ENCODE results near the gene MCU.
"Not testable (repeated sequence)": the region's sequence is repeated elsewhere in the genome, so short reads cannot be mapped to it uniquely, and the experiment has no call there.

The MCU gene

GRCh38 chr10:72673280-72673679 is 18.7 kb upstream of the MCU start:
- ATAC-seq = no peak
- no peaks in the 10 kb centered on the region for H3K9me3 Mint-ChIP-seq
- H3K4me1 Mint-ChIP-seq = peaks cover 11% of the 10 kb centered on the region
- H3K4me3 Mint-ChIP-seq = no peak overlapping the region
- H3K36me3 Mint-ChIP-seq = no peaks in the 10 kb centered on the region
- H3K27me3 Mint-ChIP-seq = no peaks in the 10 kb centered on the region
- H3K27ac Mint-ChIP-seq = no peak overlapping the region

- H3K4me3 Mint-ChIP-seq, H3K9me3 Mint-ChIP-seq, H3K36me3 Mint-ChIP-seq, ATAC-seq, H3K27me3 Mint-ChIP-seq, H3K27ac Mint-ChIP-seq: not testable (repeated sequence)
- peaks cover 11% of the 10 kb centered on the region for H3K4me1 Mint-ChIP-seq
Measured at GRCh38 chr10:72674174-72674573, 17.8 kb upstream of the MCU start.

GRCh38 chr10:72679838-72680241 is 12.1 kb upstream of the MCU start:
- H3K36me3 Mint-ChIP-seq = no peaks in the 10 kb centered on the region
- H3K27me3 Mint-ChIP-seq = no peaks in the 10 kb centered on the region
- no peak overlapping the region for H3K27ac Mint-ChIP-seq
- H3K9me3 Mint-ChIP-seq = no peaks in the 10 kb centered on the region
- ATAC-seq = no peak
- no peak overlapping the region for H3K4me3 Mint-ChIP-seq
- peaks cover 11% of the 10 kb centered on the region for H3K4me1 Mint-ChIP-seq

GRCh38 chr10:72682638-72683037 is 9.3 kb upstream of the MCU start:
- Mint-ChIP-seq H3K9me3 (no peaks in the 10 kb centered on the region), H3K27me3 (no peaks in the 10 kb centered on the region), H3K27ac (no peak overlapping the region), H3K36me3 (no peaks in the 10 kb centered on the region), H3K4me1 (peaks cover 13% of the 10 kb centered on the region), H3K4me3 (no peak overlapping the region)
- ATAC-seq = no peak

- Mint-ChIP-seq H3K4me3 (no peak overlapping the region), H3K4me1 (peaks cover 20% of the 10 kb centered on the region), H3K27ac (no peak overlapping the region), H3K36me3 (no peaks in the 10 kb centered on the region), H3K27me3 (no peaks in the 10 kb centered on the region), H3K9me3 (no peaks in the 10 kb centered on the region)
- ATAC-seq = no peak
Measured at GRCh38 chr10:72685264-72685921, 6.5 kb upstream of the MCU start.

GRCh38 chr10:72686430-72686829 is 5.5 kb upstream of the MCU start:
- not testable (repeated sequence) for H3K27me3 Mint-ChIP-seq, H3K4me3 Mint-ChIP-seq, H3K27ac Mint-ChIP-seq, ATAC-seq, H3K36me3 Mint-ChIP-seq, H3K9me3 Mint-ChIP-seq
- H3K4me1 Mint-ChIP-seq = peaks cover 20% of the 10 kb centered on the region

GRCh38 chr10:72687035-72687434 is 4.9 kb upstream of the MCU start:
- Mint-ChIP-seq H3K4me1 (peaks cover 20% of the 10 kb centered on the region), H3K9me3 (no peaks in the 10 kb centered on the region), H3K4me3 (no peak overlapping the region), H3K36me3 (no peaks in the 10 kb centered on the region), H3K27me3 (no peaks in the 10 kb centered on the region), H3K27ac (no peak overlapping the region)
- ATAC-seq = no peak

GRCh38 chr10:72688208-72688651 is 3.7 kb upstream of the MCU start:
- no peak overlapping the region for H3K4me3 Mint-ChIP-seq
- H3K4me1 Mint-ChIP-seq = peaks cover 27% of the 10 kb centered on the region
- ATAC-seq = no peak
- peak overlapping the region; percentile 5 for H3K27ac Mint-ChIP-seq
- no peaks in the 10 kb centered on the region for H3K27me3 Mint-ChIP-seq
- H3K36me3 Mint-ChIP-seq = no peaks in the 10 kb centered on the region
- no peaks in the 10 kb centered on the region for H3K9me3 Mint-ChIP-seq

- ATAC-seq = no peak
- H3K36me3 Mint-ChIP-seq = no peaks in the 10 kb centered on the region
- no peaks in the 10 kb centered on the region for H3K27me3 Mint-ChIP-seq
- H3K4me1 Mint-ChIP-seq = peaks cover 42% of the 10 kb centered on the region
- H3K27ac Mint-ChIP-seq = no peak overlapping the region
- no peak overlapping the region for H3K4me3 Mint-ChIP-seq
- H3K9me3 Mint-ChIP-seq = no peaks in the 10 kb centered on the region
Measured at GRCh38 chr10:72689660-72690059, 2.3 kb upstream of the MCU start.

- Mint-ChIP-seq H3K9me3 (no peaks in the 10 kb centered on the region), H3K36me3 (no peaks in the 10 kb centered on the region), H3K4me3 (no peak overlapping the region)
Measured at GRCh38 chr10:72690071-72690755, 1.7 kb upstream of the MCU start.

GRCh38 chr10:72691470-72691862 is 477 bp upstream of the MCU start:
- Mint-ChIP-seq H3K36me3 (no peaks in the 10 kb centered on the region), H3K4me3 (peak overlapping the region; percentile 85), H3K9me3 (no peaks in the 10 kb centered on the region), H3K4me1 (peaks cover 45% of the 10 kb centered on the region), H3K27ac (peak overlapping the region; percentile 64), H3K27me3 (no peaks in the 10 kb centered on the region)
- no peak for ATAC-seq

More at GRCh38 chr10:72690071-72690755, 1.7 kb upstream of the MCU start:
- no peak for ATAC-seq
- Mint-ChIP-seq H3K27ac (no peak overlapping the region), H3K4me1 (peaks cover 45% of the 10 kb centered on the region), H3K27me3 (no peaks in the 10 kb centered on the region)

GRCh38 chr10:72692744-72692993 is 726 bp downstream of the MCU start:
- ATAC-seq = no peak
- Mint-ChIP-seq H3K27ac (peak overlapping the region; percentile 64), H3K9me3 (no peaks in the 10 kb centered on the region), H3K36me3 (no peaks in the 10 kb centered on the region), H3K27me3 (no peaks in the 10 kb centered on the region), H3K4me1 (peaks cover 40% of the 10 kb centered on the region), H3K4me3 (peak overlapping the region; percentile 85)

GRCh38 chr10:72692994-72693781 is 1.2 kb downstream of the MCU start:
- no peaks in the 10 kb centered on the region for H3K36me3 Mint-ChIP-seq
- peaks cover 35% of the 10 kb centered on the region for H3K4me1 Mint-ChIP-seq
- peak overlapping the region; percentile 64 for H3K27ac Mint-ChIP-seq
- no peaks in the 10 kb centered on the region for H3K27me3 Mint-ChIP-seq
- H3K9me3 Mint-ChIP-seq = no peaks in the 10 kb centered on the region
- H3K4me3 Mint-ChIP-seq = peak overlapping the region; percentile 85
- ATAC-seq = no peak

GRCh38 chr10:72694476-72695369 is 2.8 kb downstream of the MCU start:
- H3K27me3 Mint-ChIP-seq = no peaks in the 10 kb centered on the region
- H3K9me3 Mint-ChIP-seq = no peaks in the 10 kb centered on the region
- peak overlapping the region; percentile 17 for H3K4me3 Mint-ChIP-seq
- no peaks in the 10 kb centered on the region for H3K36me3 Mint-ChIP-seq
- no peak for ATAC-seq
- peak overlapping the region; percentile 54 for H3K27ac Mint-ChIP-seq
- peaks cover 33% of the 10 kb centered on the region for H3K4me1 Mint-ChIP-seq

GRCh38 chr10:72695496-72695895 is 3.6 kb downstream of the MCU start:
- no peaks in the 10 kb centered on the region for H3K36me3 Mint-ChIP-seq
- H3K9me3 Mint-ChIP-seq = no peaks in the 10 kb centered on the region
- no peaks in the 10 kb centered on the region for H3K27me3 Mint-ChIP-seq
- no peak overlapping the region for H3K4me3 Mint-ChIP-seq
- H3K27ac Mint-ChIP-seq = peak overlapping the region; percentile 54
- H3K4me1 Mint-ChIP-seq = peaks cover 33% of the 10 kb centered on the region
- ATAC-seq = no peak
